HG03469 (cell line): Measurements from ENCODE around the gene THSD1.
"Not testable (repeated sequence)": the region's sequence is repeated elsewhere in the genome, so short reads cannot be mapped to it uniquely, and the experiment has no call there.

Experiments
- ATAC-seq: cut with Tn5 transposase; IDR thresholded peaks from one replicate; pipeline ENCODE4 v1.9.1; 2021; ENCODE audit warnings: mild to moderate bottlenecking, moderate library complexity, moderate number of reproducible peaks; ENCODE audit not compliant: unreplicated experiment

The THSD1 gene

DNA sequence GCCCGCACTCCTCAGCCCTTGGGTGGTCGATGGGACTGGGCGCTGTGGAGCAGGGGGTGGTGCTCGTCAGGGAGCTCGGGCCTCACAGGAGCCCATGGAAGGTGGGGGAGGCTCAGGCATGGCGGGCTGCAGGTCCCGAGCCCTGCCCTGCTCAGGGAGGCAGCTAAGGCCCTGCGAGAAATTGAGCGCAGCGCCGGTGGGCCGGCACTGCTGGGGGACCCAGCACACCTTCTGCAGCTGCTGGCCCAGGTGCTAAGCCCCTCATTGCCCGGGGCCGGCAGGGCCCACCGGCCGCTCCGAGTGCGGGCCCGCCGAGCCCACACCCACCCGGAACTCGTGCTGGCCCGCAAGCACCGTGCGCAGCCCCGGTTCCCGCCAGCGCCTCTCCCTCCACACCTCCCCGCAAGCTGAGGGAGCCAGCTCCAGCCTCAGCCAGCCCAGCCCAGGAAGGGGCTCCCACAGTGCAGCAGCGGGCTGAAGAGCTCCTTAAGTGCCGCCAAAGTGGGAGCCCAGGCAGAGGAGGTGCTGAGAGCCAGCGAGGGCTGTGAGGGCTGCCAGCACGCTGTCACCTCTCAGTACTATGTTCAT, 2.2 kb upstream of the THSD1 start:
- not testable (repeated sequence) for ATAC-seq

DNA sequence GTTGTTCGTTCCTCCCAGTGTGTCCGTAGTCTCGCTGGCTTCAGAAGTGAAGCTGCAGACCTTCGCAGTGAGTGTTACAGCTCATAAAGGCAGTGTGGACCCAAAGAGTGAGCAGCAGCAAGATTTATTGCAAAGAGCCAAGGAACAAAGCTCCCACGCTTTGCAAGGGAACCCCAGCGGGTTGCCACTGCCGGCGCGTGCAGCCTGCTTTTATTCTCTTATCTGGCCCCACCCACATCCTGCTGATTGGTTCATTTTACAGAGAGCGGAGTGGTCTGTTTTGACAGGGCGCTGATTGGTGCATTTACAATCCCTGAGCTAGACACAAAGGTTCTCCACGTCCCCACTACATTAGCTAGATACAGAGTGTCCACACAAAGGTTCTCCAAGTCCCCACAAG, 1.5 kb upstream of the THSD1 start:
- not testable (repeated sequence) for ATAC-seq

DNA sequence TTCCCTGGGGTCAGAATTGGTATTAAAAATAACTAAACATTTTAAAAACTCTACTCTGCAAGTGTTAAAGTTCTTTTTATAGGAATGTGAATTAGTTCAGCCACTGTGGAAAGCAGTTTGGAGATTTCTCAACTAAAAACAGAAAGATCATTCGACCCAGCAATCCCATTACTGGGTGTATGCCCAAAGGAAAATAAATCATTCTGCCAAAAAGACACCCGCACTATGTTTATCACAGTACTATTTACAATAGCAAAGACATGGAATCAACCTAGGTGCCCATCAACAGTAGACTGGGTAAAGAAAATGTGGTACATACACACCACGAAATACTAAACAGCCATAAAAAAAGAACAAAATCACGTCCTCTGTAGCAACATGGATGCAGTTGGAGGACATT, 657 bp upstream of the THSD1 start:
- no peak for ATAC-seq

DNA sequence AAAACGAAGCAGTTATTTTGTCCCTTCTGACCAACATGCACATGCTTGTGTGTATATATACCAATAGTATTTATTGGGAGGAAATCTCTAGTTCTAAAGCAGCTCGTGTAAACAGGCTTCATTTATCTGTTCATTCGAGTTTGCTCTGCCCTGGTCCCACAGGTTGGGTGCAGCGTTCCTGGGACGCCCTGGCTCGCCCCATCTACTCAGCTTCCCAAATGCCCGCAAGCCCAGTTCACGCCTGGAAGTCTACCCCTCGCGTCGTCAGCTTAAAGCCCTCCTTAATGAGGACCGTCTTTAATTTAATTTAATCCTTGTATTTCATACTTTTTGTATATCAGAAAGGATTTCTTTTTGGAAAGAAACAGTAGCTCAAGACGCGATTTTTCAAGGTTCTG, 604 bp downstream of the THSD1 start:
- no peak for ATAC-seq

DNA sequence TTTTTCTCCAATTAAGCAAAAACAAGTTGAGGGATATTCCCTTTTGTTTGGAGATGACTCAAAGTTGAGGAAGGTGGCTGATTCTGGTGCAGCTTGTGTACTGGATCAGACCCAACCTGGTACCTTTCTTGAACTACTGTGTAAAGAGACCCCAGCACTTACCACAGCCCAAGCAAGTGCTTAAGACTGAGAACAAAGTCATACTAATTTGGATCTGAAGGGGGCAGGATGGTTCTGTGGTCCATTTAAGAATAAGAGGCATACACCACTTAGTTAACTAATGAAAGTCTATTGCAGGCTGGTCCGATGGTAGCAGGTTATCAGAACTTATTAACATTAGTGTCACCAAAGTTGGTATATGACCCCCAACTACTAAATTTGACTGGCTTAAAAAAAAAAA, 6.3 kb downstream of the THSD1 start:
- no peak for ATAC-seq

DNA sequence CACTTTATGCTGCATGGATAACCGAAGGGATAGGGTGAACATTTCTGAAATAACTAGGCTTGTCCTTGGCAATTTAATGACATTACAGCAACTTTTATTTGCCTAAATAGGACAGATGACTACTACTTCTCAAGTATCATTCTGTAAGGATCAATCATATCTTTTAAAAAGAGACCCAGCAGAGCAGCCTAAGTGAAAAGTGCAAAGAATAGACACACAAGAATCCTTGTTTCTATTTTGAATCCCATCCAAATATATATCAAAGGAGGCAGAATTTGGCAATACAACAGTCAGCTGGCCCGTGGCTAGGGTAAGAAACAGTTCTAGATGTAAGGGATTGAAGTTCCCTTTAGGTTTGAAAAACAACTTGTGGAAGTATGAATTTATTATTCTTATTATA, 6.9 kb downstream of the THSD1 start:
- no peak for ATAC-seq

DNA sequence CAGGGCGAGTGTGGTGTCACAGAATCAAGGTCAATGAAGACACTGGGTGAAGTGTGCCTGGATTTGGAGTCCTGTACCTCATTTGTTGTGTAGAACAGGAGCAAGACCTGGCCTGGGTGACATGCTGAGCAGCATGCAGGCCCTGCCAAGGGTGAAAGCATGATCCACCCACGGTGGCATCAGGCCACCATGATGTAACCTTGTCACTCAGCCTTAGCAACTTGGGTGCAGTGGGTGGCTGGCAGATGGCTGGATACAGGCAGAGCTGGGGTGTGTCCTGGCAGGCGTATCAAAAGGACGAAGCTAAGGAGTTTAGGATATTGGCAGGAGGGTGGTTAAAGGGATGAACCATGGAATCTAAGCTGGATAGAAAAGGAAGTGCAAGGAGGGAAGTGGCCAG, 10.3 kb downstream of the THSD1 start:
- no peak for ATAC-seq

DNA sequence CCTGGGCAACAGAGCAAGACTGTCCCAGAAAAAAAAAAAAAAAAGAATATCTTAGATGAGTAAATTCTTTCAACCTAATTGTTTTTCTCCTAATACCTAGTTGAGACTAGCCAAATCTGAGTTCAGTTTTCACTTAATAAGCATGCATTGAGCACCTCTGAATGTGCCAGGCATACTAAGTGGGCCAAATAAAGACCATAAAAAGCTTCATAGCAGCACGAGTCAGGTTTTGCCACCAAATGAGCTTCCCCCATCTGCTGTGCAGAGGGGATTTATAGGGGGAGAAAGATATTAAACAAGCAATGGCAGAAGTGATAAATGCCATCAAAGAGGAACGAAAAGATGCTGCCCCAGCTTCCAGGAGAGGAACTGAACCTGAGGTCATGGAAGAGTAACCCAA, 11.4 kb downstream of the THSD1 start:
- ATAC-seq, result no peak

DNA sequence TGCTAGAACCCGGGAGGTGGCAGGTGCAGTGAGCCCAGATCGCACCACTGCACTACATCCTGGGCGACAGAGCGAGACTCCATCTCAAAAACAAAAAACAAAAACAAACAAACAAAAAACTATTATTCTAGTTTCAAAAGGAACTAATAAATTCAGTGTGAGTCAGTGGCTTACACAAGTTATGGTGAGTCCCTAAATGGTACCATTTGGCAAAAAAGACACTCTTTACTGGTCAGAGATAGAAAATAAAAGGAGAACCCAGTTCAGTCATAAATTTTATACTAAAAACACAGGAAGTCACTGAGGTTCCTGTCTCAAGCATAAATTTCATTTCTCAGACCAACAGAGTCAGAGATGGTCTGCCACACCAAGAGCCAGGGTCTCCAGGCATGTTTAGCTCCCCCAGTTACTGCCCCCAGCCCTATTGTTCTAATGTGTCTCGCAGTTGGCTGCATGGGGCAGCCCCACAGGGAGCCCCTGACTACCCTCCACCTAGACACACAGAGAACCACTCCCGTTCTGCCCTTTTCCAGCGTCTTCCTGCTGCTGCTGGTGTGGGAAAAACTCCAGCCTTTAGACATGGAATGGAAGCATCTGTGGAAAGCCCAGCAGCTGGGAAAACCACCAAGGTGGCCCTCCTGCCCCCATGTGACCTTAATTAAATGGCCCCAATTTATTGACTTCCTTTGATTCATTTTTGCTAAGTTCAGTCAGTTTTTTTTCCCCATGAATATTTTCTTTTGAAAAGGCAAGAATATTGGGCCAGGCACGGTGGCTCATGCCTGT, 12.2 kb downstream of the THSD1 start:
- no peak for ATAC-seq

DNA sequence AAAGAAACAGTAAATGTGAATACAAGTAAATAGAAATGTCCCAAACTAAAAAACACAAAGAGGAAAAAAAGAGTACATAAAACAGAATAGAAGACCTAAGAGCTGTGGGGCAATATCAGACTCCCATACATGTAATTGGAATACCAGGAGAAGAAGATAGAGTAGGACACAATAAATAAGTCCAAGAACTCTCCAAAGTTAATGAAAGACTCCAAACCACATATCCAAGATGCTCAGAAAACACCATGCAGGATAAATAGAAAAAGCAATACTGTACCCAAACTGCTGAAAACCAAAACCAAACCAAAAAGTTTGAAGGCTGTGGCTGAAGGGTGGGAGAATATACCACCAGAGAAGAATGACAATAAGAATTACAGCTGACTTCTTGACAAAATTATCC, 18.3 kb downstream of the THSD1 start:
- ATAC-seq, result no peak

DNA sequence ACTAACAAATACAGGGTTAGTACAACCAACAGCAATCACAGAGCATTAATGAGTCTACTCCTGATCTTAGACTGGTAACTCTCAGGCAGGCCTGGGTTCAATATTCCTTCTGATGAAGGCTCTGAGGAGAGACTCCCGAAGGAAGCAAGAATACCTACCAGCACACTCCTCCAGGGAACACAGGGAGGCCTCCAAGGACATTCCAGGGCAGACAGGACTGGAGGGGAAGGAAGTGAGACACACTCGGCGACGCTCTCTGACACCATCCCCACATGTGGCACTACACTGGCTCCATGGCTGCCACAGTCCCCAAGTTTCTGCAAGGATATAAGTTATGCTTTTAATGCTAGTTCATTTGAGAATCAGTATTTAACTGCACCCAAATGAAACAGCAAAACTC, 20.1 kb downstream of the THSD1 start:
- no peak for ATAC-seq

DNA sequence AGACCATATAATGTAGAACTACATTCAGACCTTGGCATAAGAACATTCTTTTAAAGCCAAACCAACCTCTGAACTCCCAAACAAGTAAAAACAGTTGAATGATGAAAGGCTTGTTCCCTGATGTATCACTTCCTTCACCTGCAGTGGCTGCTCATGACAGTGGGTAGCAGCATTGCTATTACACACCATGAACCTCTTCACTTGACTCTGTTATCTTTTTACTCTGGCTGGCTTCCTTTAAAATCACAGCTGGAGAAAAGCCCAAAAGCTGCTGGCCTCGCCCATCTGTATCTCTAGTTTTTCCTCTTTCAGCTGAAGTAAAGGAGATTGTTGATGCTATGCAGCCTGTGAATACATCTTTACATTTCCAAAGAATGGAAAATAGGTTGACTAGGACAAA, 22.6 kb downstream of the THSD1 start:
- ATAC-seq, result no peak

DNA sequence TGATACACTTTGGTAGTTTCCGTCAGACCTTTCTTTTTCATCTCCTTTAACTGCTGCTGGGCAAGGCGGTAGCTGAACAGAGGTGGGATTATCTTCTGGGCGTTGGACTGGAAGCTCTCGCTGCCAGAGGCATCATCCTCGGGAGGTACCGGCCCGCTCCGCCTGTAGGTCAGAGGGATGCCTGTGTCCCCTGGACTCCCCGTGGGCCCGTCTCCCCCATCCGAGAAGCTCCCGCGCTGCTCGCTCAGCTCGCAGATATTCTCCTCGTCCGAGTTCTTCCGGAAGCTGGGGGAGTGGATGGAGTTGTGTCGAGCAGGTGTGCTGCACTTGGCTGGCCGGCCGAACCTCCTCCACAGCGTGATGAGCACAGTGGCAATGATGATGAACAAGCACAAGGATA, 27.7 kb downstream of the THSD1 start:
- no peak for ATAC-seq

DNA sequence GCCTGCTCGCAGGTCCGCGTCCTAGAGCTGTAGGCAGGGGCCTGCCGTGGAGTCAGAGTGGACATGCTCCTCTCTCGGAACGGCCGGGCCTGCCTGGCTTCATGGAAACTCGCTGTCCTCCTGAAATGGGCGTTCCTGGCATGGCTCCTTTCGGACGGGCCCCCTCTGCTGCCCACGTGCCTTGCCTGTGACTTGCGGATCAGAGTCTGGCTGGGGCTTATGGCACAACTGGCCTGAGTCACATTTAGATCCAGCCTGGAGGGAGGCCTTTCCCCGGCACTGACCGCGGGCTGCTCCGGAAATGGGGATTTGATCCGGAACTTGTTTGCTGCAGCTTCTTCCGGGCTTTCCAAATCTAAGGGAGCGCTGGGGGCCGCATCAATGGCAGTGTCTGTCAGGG, 28.1 kb downstream of the THSD1 start:
- ATAC-seq, result no peak

DNA sequence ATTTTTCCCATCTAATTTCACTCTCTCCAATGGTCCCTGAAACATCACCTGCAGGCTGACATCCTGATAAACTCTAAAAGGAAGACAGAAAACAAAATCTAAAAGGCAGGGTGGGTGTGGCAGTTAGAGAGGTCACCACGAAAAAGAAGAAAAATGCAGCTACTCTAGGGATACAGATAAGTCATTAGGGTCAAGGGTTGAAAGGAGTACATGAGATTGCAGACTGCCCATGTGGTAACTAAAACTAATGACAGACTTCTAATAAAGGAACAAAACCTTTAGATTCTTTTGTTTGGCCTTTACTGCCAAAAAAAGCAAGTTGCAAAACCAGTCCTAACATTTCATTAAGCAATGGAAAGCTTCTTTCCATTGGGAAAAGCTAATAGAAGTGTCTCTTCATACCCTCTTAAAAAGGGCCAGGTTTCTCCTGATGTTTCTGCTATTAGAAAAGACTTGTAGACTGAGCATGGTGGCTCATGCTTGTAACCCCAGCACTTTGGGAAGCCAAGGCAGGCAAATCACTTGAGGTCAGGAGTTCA, 31.0 kb downstream of the THSD1 start:
- no peak for ATAC-seq

DNA sequence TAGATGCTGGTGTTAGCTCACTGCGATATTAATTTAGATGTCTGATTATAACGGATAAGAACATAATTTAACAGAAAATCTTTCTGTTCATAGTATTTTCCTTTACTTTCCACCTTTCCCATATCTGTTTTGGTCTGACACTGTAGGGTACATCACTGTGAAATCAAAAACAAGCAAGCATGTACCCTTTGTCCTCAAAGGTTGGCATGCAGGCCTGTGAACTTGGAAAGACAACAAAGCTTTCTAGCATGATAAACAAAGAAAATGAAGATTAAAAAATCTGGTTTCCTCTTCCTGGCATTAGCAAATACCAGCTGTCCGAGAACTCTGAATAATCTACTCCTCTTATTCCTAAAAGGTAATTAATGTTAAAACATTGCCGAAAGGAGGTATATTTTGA, 31.6 kb downstream of the THSD1 start:
- no peak for ATAC-seq

DNA sequence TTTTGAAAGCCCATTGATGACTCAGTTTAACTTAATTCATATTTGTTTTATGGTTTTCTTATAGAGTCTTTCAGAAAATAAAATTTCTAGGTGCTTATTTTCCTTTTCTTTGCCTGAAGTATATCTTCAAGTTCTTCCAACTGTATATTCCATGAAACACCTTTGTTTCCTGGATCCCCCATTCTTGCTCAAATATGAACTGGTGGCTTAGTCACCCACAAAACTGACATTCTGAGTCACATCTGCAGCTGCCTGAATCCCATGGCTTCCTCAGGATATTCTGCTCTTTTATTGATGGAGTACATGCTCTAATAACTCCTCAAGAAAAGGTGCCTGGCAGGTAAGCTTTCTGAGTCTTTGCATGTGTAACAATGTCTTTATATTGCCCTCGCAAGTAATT, 32.7 kb downstream of the THSD1 start:
- ATAC-seq, result not testable (repeated sequence)

DNA sequence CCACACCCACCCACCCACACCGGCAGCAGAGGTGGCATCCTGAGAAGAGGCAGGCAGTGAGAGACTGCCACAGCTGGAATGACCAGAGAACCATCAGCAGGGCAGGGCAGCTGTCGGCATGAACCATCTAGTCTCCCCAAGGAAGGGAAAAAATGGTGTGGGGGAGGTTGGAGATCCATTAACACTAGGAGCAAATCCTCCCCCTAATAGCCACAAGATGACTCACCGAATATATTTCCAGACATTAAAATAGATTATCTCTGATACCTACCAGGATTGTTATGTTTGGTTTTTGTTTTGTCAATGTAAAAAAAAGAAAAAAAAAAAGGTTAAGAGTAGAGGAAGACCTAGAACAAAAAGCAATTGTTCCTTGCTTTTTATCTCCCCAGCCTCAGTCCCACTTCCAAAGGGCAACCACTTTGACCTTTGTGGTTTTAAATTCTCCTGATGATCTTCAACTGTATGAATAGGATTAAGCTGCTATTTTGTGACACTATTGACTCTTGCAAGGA, 34.2 kb downstream of the THSD1 start:
- ATAC-seq, result no peak

DNA sequence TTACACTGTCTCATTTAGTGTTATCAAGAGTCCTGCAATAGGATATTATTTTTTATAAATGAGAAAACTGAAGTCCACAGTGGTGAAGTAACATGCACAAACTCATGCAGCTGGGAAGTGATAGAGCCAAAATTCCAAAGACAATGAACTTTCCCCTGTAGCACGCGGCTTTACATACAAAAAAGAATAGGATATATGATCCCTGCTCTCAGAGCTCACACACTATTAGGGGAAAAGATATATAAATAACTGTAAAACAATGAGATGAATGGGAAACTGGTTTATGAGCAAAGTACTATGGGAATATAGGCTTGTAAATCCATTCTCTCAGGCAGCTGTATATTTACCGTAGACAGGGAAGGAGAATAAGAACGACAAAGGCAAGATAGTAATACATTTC, 39.7 kb downstream of the THSD1 start:
- no peak for ATAC-seq

DNA sequence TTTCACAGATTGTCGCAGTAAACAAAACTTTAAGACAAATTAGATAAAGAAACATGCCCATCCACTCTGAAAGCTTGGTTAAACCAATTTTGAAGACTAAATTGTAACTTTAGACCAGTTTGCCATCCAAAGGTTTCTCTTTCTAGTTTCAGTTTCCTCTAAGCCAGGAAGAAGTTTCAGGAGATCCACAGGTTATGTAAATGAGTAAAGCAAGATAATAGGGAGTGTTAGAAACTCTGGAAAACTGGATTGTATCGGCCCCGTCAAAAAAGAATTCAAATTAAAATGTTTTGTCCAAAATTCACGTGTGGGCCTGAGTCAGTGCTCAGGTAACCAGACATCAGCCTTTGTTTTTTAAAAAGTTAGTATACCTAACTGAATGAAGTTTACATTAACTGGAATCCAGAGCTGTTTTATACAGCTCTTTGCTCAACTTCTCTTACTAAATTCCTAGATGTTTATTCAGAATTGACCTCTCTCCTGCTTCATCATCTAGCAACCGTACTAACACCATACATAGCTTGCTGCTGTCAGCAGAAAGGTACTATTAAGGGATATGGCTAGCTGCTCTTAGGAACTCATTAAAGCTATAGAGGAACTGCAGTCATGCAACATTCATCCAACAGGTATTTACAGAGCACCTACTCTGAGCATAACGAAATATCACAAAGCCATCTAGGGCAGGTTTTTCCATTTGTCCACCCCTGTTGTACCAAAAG, 43.6 kb downstream of the THSD1 start:
- ATAC-seq, result not testable (repeated sequence)

DNA sequence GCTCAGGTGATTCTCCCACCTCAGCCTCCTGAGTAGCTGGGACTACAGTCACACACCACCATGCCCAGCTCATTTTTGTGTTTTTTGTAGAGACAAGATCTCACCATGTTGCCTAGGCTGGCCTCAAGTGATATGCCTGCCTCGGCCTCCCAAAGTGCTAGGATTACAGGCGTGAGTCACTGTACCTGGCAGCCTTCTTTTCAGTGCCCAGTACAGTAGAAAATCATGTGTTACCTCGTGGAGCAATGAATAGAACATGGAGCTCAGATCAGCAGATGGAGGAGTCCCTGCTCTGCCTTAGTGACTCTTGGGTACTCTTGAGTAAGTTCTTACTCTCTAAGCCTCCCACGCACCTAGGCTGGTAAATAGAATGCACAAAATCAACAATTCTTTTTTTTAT, 44.7 kb downstream of the THSD1 start:
- ATAC-seq, result no peak

DNA sequence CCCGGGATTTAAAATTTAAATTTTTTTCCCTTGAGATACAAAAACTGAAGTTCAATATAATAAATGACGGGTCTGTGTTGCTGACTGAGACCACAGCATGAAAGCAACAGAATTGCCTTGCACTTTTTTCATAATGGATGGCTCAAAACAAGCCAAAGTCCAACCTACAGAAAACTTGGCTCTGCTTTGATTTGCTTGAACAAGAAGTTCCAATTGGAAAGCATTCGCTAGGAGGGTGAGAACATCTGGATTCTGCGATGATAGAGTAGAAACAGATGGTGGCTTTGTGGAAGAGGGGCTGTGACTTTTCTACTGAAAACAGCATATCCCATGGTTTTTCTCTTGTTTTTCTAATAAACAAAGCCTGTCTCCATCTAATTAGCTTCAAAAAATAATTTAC, 46.4 kb downstream of the THSD1 start:
- ATAC-seq, result no peak
